HG02610 (cell line): Measurements from ENCODE around the gene NALF2.

Source experiments
- ATAC-seq: cut with Tn5 transposase; IDR thresholded peaks from one replicate; pipeline ENCODE4 v1.9.1; 2021; ENCODE audit warnings: mild to moderate bottlenecking, moderate library complexity; ENCODE audit not compliant: unreplicated experiment

Gene NALF2

DNA sequence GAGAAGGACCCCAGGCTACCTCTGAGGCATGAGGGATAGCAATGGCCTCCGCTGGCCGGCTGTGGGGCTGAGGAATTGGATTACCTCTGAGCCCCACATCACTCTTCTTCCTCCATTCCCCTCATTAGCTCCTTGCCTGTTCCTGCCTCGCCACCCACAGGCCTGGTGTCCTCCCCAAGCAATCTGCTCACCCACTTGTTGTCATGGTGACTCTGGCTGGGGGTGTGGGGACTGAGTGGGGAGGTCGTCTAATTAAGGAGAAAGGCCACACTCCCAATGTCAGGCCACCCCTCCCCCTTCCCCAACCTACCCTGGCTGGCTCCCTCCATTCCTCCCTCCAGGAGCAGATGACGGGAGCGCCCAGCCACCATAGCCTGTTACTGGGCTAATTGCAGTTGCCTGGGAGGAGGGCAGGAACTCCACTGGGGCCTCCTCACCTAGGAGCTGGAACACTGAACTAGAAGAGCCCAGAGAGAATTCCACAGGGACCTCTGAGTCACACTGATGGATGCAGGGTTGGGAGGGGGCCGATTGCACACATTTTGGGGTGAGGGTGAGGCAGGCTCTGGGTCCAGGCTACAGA is 20.7 kb downstream of the NALF2 start:
- no peak for ATAC-seq

DNA sequence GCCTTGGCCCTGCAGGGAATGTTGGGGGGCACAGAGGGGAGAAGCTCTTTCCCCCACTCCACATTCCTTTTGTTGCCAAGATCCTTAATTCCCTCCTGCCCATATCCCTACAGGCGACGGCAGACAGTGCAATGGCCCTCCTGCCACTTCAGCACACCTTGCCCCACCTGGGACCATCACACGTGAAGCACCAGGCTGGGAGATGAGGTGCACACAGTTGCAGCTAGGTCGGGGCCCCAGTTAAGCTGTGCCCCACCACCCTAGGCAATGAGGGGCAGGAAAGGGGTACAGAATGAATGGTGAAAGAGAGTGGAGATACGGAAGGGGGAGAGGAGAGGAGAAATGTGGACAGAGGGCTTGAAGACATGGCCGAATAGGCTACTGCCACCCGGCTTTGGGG is 26.2 kb downstream of the NALF2 start:
- ATAC-seq = no peak

GRCh38 chrX:69531031-69531755 is 27.1 kb downstream of the NALF2 start:
- ATAC-seq = no peak

- ATAC-seq = no peak
Observed at GRCh38 chrX:69535661-69536060, 31.5 kb downstream of the NALF2 start.

GRCh38 chrX:69538321-69538876 is 34.3 kb downstream of the NALF2 start:
- peak; percentile 86 for ATAC-seq

DNA sequence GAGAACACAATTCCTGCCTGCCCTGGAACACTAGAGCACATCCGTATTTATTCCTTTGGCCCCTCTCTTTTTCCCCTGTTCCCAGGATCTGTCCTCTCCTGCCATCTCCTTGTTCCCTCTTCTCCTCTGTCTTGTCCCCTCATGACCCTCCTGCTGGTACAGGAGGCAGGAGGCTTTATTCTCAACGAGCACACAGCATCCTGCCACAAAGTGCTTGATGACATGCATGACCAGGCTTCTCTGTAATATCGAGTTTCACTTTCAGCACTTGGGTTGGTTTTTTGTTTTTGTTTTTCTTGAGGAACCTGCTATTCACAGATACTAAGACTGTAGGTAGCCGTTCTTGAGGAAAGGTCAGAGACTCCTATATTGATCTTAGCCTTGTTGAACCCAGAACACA is 35.3 kb downstream of the NALF2 start:
- ATAC-seq = no peak

- no peak for ATAC-seq
Observed at GRCh38 chrX:69541956-69542355, 37.8 kb downstream of the NALF2 start.

- ATAC-seq = no peak
Observed at GRCh38 chrX:69543572-69543971, 39.4 kb downstream of the NALF2 start.

- no peak for ATAC-seq
Observed at GRCh38 chrX:69546417-69546816, 42.3 kb downstream of the NALF2 start.

DNA sequence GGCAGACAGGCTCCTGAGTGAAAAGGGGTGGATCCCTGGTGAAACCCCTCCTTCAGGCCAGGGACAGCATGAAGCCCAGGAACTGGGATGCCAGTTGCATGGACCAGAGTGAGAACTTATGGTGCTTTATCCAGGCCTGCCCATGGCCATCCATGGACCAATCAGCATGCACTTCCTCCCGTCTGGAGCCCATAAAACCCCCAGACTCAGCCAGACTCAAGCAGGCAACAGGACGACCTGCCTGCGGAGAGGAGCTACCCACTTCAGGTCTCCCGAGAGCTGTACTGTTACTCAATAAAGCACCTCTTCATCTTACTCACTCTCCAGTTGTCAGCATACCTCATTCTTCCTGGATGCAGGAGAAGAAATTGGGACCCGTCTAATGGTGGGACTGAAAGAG is 42.9 kb downstream of the NALF2 start:
- ATAC-seq = no peak

DNA sequence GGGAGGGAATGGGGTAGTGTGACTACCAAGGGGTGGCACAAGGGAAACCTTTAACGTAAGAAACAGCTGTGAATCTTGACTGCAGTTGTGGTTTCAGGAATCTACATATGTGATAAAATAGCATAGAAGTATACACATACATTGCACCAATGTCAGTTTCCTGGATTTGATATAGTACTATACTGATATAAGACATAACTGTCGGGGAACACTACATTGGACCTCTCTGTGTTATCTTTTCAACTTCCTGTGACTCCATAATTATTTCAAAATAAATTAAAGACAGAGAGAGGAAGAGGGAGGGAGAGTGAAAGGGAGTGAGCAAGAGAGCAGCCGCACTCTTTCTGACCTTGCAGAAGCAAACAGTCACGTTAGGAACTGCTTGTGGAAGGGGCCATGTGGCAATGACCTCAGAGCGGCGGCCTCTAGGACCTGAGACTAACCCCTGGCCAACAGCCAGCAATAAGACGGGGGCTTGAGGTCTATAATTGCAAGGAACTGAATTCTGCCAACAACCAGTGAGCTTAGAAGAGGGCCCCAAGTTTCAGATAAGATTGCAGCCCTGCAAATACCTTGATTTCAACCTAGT is 47.4 kb downstream of the NALF2 start:
- no peak for ATAC-seq

GRCh38 chrX:69552512-69552911 is 48.4 kb downstream of the NALF2 start:
- ATAC-seq = no peak
